ENCODE measurements around the gene LIMS2. TPM values are rescaled to one million over a fixed set of nuclear protein-coding genes. Genes with fewer than 3 reads are reported as not detected.

The LIMS2 gene
- polyA plus RNA-seq, 2 of the 4 experiments (the other 2 are of a cell fraction), result 1.2 to 6.1 TPM

- FAIRE-seq (no peak), DNase-seq (ENCODE audit: low read depth in 1 of 2, low spot score in 1 of 2) (no peak), ATAC-seq (peak in 1 of 2 experiments; percentile 37; a peak in 3 of 6 replicates)
- POLR2A ChIA-PET, result no interaction called here
- H3K4me1 ChIP-seq, result peaks cover 5% of the 10 kb centered on the region; the same call in 2 of the 3 replicates
- WGBS (ENCODE audit: missing lambda C conversion rate), result 48% methylated on average over 13 of the region's 16 CpGs
- CTCF ChIA-PET, result no interaction called here
- no peak overlapping the region for H3K4me2 ChIP-seq
- no peak overlapping the region for H3K27ac ChIP-seq
- no peak for TF ChIP-seq KDM5A (IDR thresholded peaks at IDR 0.05)
- no peak for TF ChIP-seq HMGXB4 (CRISPR knock-in tag; IDR thresholded peaks at IDR 0.05; ENCODE audit: borderline replicate concordance)
- no peak for TF ChIP-seq NPAS2 (CRISPR knock-in tag; IDR thresholded peaks at IDR 0.05; ENCODE audit: borderline replicate concordance)
- no peak for TF ChIP-seq RARB (CRISPR knock-in tag; IDR thresholded peaks at IDR 0.05)
- TF ChIP-seq PBX3 (IDR thresholded peaks at IDR 0.05), result no peak
- no peak for TF ChIP-seq RAD21 (conservative IDR thresholded peaks at IDR 0.05 in 1 of 2, IDR thresholded peaks at IDR 0.05 in 1 of 2)
- TF ChIP-seq MAX (IDR thresholded peaks at IDR 0.05), result no peak
- no peak for TF ChIP-seq MAZ (IDR thresholded peaks at IDR 0.05; ENCODE audit: borderline replicate concordance, low read depth, low read length)
- TF ChIP-seq NR3C1 (IDR thresholded peaks at IDR 0.05), result no peak
- TF ChIP-seq PHF8 (IDR thresholded peaks at IDR 0.05; ENCODE audit: borderline replicate concordance, low read depth), result no peak
- no peak for TF ChIP-seq ZNF302 (CRISPR knock-in tag; IDR thresholded peaks at IDR 0.05)
- no peak for TF ChIP-seq TP53 (CRISPR knock-in tag; IDR thresholded peaks at IDR 0.05)
- no peak for TF ChIP-seq TFCP2L1 (CRISPR knock-in tag; IDR thresholded peaks at IDR 0.05)
- TF ChIP-seq ELK1 (IDR thresholded peaks at IDR 0.05; ENCODE audit: low read depth, low read length), result no peak
- TF ChIP-seq HOXB13 (CRISPR knock-in tag; IDR thresholded peaks at IDR 0.05; ENCODE audit: low read depth), result no peak
- no peak for TF ChIP-seq MYC (IDR thresholded peaks at IDR 0.05; ENCODE audit: borderline replicate concordance, low read length)
- no peak for TF ChIP-seq ZC3H11A (IDR thresholded peaks at IDR 0.05)
- TF ChIP-seq ESRRA (IDR thresholded peaks at IDR 0.05; ENCODE audit: borderline replicate concordance, low read length), result no peak
- TF ChIP-seq CBX8 (IDR thresholded peaks at IDR 0.05), result no peak
- no peak overlapping the region for H3K4me3 ChIP-seq
- H3K9me3 ChIP-seq, result no peaks in the 10 kb centered on the region
Observed at GRCh38 chr2:127619877-127620705, 55.2 kb downstream of the LIMS2 start.

- 100% methylated on average over 3 of the region's 6 CpGs for WGBS (ENCODE audit: missing lambda C conversion rate)
- Histone ChIP-seq H3K4me2 (no peak overlapping the region), H3K4me1 (peaks cover 5% of the 10 kb centered on the region; the same call in 2 of the 3 replicates), H3K27ac (no peak overlapping the region), H3K9me3 (peaks cover 3% of the 10 kb centered on the region; the same call in 2 of the 3 replicates), H3K4me3 (no peak overlapping the region)
- no peak for TF ChIP-seq ZC3H11A (IDR thresholded peaks at IDR 0.05)
- TF ChIP-seq HMGXB4 (CRISPR knock-in tag; IDR thresholded peaks at IDR 0.05; ENCODE audit: borderline replicate concordance), result no peak
- TF ChIP-seq HES2 (IDR thresholded peaks at IDR 0.05), result no peak
- TF ChIP-seq HEYL (CRISPR knock-in tag; IDR thresholded peaks at IDR 0.05), result no peak
- no peak for TF ChIP-seq RARB (CRISPR knock-in tag; IDR thresholded peaks at IDR 0.05)
- TF ChIP-seq KDM5A (IDR thresholded peaks at IDR 0.05), result no peak
- no peak for TF ChIP-seq PBX3 (IDR thresholded peaks at IDR 0.05)
- no peak for TF ChIP-seq RCOR1 (IDR thresholded peaks at IDR 0.05; ENCODE audit: low read depth, low read length)
- TF ChIP-seq CBX8 (IDR thresholded peaks at IDR 0.05), result no peak
- no peak for TF ChIP-seq NPAS2 (CRISPR knock-in tag; IDR thresholded peaks at IDR 0.05; ENCODE audit: borderline replicate concordance)
- no peak for TF ChIP-seq GATA3 (IDR thresholded peaks at IDR 0.05; ENCODE audit: borderline replicate concordance)
- TF ChIP-seq FOXS1 (CRISPR knock-in tag; IDR thresholded peaks at IDR 0.05), result no peak
- no peak for DNase-seq (ENCODE audit: low read depth in 1 of 2, low spot score in 1 of 2)
- CTCF ChIA-PET, result no interaction called here
- POLR2A ChIA-PET, result no interaction called here
- no peak for ATAC-seq
- no peak for FAIRE-seq
Observed at GRCh38 chr2:127619203-127619590, 56.1 kb downstream of the LIMS2 start.
